HT1080 (cell line): ENCODE results near the gene HINT3. TPM values are rescaled to one million over a fixed set of nuclear protein-coding genes. Genes with fewer than 3 reads are reported as not detected.
"Not testable (repeated sequence)": the region's sequence is repeated elsewhere in the genome, so short reads cannot be mapped to it uniquely, and the experiment has no call there.

ENCODE experiments used
- DNase-seq: peaks from one replicate; pipeline ENCODE4 v3.0.0-alpha.2; 2015; ENCODE audit warnings: low read depth
- total RNA-seq: library from RNA; depleted of rRNA; stranded (reverse); fragments of >200 nt; shearing (Covaris generic); gene quantifications from 2 replicates; pipeline ENCODE4 v1.2.3, GENCODE V29; 2014

The HINT3 gene
- total RNA-seq, 1 experiment from 2014 or later: 10.0 TPM

- DNase-seq: no peak
Observed at GRCh38 chr6:125959041-125959440, 2.5 kb downstream of the HINT3 start.

- DNase-seq: no peak
Observed at GRCh38 chr6:125961117-125961516, 4.5 kb downstream of the HINT3 start.

- no peak for DNase-seq
Observed at GRCh38 chr6:125962900-125963497, 6.4 kb downstream of the HINT3 start.

- no peak for DNase-seq
Observed at GRCh38 chr6:125963817-125964216, 7.2 kb downstream of the HINT3 start.

GRCh38 chr6:125966569-125966968, 10.0 kb downstream of the HINT3 start:
- DNase-seq: no peak

GRCh38 chr6:125968493-125968892, 11.9 kb downstream of the HINT3 start:
- no peak for DNase-seq

GRCh38 chr6:125970760-125971159, 14.2 kb downstream of the HINT3 start:
- no peak for DNase-seq

GRCh38 chr6:125972478-125972877, 15.9 kb downstream of the HINT3 start:
- not testable (repeated sequence) for DNase-seq

- DNase-seq: peak; percentile 42
Observed at GRCh38 chr6:125974214-125974866, 17.8 kb downstream of the HINT3 start.

- DNase-seq: no peak
Observed at GRCh38 chr6:125979101-125979500, 22.5 kb downstream of the HINT3 start.

- no peak for DNase-seq
Observed at GRCh38 chr6:125981571-125982185, 25.1 kb downstream of the HINT3 start.

- peak; percentile 64 for DNase-seq
Observed at GRCh38 chr6:125983246-125983945, 26.8 kb downstream of the HINT3 start.

GRCh38 chr6:125984311-125984710, 27.7 kb downstream of the HINT3 start:
- peak; percentile 31 for DNase-seq

GRCh38 chr6:125985522-125985921, 29.0 kb downstream of the HINT3 start:
- DNase-seq: no peak

- DNase-seq: no peak
Observed at GRCh38 chr6:125985979-125986300, 29.4 kb downstream of the HINT3 start.

GRCh38 chr6:125986301-125987025, 29.9 kb downstream of the HINT3 start, which contains the start of gene TRMT11:
Gene TRMT11 (plus strand): TSS chr6:125986540. CDS start chr6:125986551, 11 bp downstream.
- DNase-seq: peak; percentile 87

GRCh38 chr6:125987026-125987617, 30.6 kb downstream of the HINT3 start:
- DNase-seq: no peak

- DNase-seq: no peak
Observed at GRCh38 chr6:125988280-125988679, 31.7 kb downstream of the HINT3 start.

GRCh38 chr6:125989631-125990030, 33.1 kb downstream of the HINT3 start:
- DNase-seq: no peak

GRCh38 chr6:125991653-125992052, 35.1 kb downstream of the HINT3 start:
- DNase-seq: no peak
